NCI-H460 (cell line): Measurements from ENCODE around the gene RNF112. TPM values are rescaled to one million over a fixed set of nuclear protein-coding genes. Genes with fewer than 3 reads are reported as not detected.
"Not testable (repeated sequence)": the region's sequence is repeated elsewhere in the genome, so short reads cannot be mapped to it uniquely, and the experiment has no call there.

Source experiments
- DNase-seq: peaks from one replicate; pipeline ENCODE4 v3.0.0-alpha.2; 2016; ENCODE audit warnings: low read depth; ENCODE audit errors: extremely low read depth
- total RNA-seq: library from RNA; depleted of rRNA; stranded (reverse); fragments of >200 nt; shearing (Covaris generic); gene quantifications from 2 replicates; pipeline ENCODE4 v1.2.3, GENCODE V29; 2014

RNF112 gene
- total RNA-seq, 1 experiment from 2014 or later: 0.20 TPM

DNA sequence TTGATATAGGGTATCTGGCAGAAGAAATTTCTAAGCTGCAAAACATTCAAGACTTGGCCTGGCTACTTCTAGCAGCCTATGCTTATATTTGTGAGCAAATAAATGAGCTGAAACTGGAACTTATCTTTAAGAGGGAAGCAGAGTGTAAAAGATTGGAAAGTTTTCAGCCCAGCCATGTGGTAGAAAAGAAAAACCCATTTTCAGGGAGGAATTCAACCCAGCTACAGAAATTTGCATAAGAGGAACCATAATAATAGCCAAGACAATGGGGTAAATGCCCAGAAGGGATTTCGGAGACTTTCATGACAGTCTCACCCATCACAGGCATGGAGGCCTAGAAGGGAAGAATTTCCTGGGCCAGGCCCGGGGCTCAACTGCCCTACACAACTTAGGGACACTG, 31.7 kb downstream of the RNF112 start:
- no peak for DNase-seq

DNA sequence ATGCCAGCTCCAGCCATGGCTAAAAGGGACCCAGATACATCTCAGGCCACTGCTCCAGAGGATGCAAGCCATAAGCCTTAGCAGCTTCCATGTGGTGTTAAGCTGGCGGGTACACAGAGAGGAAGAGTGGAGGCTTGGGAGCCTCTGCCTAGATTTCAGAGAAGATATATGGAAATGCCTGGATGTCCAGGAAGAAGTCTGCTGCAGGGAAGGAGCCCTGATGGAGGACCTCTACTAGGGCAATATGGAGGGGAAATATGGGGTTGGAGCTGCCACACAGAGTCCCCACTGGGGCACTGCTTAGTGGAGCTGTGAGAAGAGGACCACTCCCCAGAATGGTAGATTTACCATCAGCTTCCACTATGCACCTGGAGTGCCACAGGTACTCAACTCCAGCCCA, 32.1 kb downstream of the RNF112 start:
- no peak for DNase-seq

DNA sequence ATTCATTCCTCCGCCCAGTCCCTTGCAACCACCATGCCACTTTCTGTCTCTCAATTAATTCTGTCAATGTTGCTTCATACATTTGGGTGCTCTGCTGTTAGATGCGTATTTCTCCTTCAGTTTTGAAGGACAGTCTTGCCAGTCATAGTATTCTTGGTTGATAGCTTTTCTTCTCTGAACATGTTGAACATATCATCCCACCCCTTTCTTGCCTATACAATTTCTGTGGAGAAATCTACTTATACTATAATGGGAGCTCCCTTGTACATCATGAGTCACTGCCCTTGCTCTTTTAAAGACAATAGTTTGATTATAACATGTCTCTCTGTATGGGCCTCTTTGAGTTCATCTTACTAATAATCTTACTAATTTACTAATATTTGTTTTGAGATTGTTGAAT, 34.1 kb downstream of the RNF112 start:
- DNase-seq: no peak

DNA sequence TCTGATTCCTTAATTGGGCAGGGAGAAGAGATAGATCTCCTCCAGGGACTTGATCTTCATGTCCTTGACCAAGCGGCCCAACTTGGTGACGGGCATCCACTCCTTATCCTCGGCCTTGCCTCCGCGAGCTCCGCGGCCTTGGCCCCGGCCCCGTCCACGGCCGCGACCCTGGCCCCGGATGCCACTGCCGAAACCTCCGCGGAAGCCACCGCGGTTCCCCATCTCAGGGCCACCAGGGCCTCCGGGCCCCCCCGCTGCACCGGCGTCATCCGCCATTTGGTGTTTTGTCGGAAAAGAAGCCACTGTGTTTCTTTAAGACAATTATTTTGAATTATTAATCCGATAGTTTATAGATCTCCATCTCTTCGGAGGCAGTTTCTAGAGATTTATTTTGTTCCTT, 35.5 kb downstream of the RNF112 start:
- DNase-seq: not testable (repeated sequence)

GRCh38 chr17:19447085-19447583, 36.1 kb downstream of the RNF112 start:
- DNase-seq: peak; percentile 75

- peak; percentile 62 for DNase-seq
These were observed 37.6 kb downstream of the RNF112 start for GRCh38 chr17:19448341-19449268.

GRCh38 chr17:19449656-19450055, 38.6 kb downstream of the RNF112 start:
- no peak for DNase-seq

DNA sequence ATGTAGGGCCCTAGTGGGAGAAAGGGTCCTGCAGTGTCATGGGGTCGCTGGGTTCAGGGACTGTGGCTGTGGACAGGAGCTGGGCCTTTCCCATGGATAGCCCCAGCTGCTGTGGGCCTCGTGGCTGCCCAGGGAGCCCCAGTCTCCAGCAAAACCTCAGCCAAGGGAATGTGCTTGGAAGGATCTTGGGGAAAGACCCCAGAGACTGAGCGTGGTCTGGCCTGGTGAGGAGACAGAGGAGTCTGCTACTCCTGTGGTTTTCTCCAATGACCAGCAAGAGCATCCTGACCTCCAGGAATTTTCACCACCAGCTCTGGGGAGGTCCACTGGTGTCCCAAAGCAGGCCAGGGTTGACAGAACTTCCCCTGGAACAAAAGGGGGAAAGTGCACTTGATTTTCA, 42.3 kb downstream of the RNF112 start:
- DNase-seq: no peak

GRCh38 chr17:19454074-19454473, 43.0 kb downstream of the RNF112 start:
- no peak for DNase-seq

DNA sequence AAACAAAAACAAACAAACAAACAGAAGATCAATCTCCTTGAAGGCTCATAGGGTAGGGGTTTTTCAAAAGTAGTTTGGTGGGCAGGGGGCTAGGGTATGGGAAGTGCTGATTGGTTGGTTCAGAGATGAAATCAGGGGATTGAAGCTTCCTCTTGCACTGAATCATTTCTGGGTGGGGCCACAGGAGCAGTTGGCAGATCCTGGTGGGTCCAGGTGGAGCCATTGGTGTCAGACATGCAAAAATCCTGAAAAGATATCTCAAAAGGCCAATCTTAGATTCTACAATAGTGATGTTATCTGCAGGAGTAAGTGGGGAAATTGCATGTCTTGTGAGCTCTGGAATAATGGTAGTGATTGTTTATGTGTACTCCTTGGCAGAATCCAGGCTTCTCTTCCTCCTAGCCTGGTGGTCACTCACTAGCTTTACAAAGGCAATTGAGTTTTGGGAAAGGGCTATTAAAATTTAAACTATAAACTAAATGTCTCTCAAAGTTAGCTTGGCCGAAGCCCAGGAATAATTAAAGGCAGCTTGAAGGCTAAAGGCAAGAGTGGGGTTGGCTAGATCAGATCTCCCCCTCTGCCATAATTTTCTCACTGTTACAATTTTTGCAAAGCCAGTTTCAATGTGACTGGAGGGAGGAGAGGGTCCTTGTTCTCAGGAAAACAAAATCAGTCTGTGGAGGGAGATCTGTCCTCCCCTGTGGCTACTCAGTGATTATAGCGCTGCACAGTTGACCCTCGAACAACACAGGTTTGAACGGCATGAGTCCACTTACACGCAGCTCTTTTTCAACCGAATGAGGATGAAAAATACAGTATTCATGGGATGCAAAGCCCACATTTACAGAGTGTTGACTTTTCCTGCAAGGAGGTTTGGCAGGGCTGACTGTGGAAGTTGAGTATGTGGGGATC, 45.2 kb downstream of the RNF112 start:
- DNase-seq: no peak

DNA sequence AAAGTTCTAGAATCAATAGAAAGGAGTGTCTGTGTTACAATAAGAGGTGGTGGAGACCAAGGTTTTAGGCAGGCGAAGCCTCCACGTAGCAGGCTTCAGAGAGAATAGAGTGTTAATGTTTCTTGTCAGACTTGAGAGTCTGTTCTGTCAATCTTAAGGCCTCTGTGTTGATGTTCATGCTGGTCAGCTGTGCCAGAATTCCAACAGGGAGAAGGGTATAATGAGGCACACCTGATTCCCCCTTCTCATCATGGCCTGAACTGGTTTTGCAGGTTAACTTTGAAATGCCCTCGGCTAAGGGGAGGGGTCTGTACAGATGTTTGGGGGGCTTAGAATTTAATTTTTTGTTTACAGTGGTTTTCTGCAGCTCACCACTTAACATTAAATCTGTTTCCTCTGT, 46.0 kb downstream of the RNF112 start:
- DNase-seq: no peak

DNA sequence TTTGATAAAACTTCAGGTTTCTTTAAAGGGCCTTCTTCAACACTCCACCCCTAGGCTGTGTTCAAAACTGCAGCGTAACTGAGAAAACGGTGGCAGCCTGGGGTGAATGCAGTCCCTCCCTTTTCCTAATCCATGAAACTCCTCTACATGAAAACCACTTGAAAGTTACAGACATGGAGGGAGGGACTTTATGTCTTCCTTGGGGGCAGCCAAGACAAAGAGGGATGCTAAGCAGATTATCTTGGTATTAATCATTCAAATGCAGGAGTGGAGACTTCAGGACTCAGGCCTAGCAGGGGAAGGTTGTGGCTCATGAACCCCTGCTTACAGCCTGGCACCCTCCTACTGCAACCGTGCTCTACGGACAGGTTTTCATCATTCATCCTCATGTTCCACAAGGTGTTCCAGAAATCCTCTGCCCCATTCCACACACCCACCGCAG, 46.8 kb downstream of the RNF112 start:
- DNase-seq: no peak

DNA sequence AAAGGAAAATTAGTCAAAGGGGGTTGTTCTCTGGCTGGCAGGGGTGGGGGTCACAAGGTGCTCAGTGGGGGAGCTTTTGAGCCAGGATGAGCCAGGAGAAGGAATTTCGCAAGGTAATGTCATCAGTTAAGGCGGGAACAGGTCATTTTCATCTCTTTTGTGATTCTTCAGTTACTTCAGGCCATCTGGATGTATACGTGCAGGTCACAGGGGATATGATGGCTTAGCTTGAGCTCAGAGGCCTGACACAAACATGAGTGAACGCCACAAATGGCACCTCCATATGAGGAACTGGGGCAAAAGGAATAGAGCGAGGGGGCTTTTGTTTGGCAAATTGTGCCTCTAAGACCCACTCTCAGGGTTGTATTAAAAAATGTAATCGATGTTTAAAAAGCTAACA, 47.4 kb downstream of the RNF112 start:
- not testable (repeated sequence) for DNase-seq

DNA sequence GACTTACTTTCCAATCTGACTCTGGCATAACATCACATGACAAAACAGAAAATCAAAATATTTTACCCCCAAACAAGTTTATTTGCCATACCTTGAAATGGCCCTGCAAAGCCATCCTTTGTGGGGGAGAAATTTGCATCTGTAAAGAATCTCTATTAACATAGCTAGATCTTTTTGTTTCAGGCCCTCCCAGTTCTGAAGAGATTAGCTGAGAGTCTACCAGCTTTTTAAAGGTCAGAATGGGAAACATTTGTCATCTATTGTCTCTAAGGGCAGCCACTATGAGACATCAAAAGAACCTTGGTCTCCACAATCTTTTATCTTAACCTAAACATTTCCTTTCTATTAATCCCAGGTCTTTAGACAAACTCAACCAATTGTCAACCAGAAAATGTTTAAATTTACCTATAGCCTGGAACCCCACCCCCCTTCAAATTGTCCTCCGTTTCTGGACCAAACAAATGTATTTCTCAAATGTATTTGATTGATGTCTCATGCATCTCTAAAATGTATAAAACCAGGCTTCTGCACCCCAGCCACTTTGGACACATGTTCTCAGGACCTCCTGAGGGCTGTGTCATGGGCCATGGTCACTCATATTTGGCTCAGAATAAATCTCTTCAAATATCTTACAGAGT, 48.1 kb downstream of the RNF112 start:
- not testable (repeated sequence) for DNase-seq

- DNase-seq: no peak
These were observed 49.7 kb downstream of the RNF112 start for GRCh38 chr17:19460700-19461099.

DNA sequence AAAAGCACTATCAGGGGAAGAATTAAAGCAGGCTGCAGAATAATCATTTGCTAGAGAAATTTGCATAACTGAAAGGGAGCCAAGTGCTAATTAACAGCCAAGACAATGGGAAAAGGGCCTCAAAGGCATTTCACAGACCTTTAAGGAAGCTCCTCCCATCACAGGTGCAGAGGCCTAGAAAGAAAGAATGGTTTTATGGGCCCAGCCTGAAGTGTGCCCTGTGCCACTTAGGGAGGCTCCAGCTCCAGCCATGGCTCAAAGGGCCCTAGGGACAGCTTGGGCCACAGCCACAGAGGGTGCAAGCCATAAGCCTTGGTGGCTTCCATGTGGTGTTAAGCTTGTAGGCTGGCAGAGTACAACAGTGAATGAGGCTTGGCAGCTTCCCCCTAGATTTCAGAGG, 50.1 kb downstream of the RNF112 start:
- DNase-seq: no peak

- no peak for DNase-seq
These were observed 50.6 kb downstream of the RNF112 start for GRCh38 chr17:19461681-19462080.

GRCh38 chr17:19462456-19463035, 51.5 kb downstream of the RNF112 start:
- DNase-seq: not testable (repeated sequence)

DNA sequence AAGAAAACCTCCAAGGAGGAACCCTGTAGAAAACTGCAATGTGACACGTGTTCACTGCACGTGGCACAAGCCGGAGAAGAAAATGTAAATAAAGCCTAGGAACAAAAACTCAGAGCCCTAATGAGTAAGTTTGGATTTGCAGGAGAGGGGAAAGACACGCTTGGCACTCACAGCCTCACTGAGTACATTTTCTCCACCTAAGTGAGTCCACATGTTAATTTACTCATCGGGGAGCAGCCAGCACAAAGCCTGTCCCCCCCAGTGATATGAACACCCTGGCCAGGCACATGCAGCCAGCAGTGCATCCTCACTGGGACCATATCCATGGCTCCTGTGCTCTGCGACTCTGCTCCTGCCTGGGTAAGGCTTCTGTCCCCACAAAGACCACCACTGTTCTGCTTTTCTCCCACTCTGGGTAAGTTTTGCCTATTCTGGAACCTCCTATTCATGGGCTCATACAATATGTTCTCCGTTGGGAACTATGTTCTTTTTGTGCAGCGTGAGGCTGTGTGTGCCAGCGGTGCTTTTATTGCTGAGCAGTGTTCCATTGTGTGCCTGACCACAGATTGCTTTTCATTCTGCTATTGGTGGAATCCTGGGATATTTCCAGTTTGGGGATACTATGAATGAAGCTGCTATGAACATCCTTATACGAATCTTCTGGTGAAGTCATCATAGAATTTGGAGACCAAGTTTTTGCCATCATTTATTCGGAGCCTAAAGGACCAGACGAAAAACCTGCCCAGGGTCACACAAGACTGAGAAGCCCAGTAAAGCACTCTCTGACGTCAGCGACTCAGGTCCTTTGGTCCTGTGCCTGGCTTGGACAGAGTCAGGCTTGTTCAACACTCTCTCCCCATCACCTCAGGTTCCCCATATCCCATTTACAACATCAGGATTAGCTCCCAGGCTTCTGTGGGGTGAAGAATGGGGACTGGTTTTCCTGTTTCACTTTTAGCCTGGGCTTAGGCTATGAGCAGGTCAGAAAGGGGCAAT, 53.3 kb downstream of the RNF112 start:
- no peak for DNase-seq
